Hematopoietic multipotent progenitor cell treated with erythropoietin and hydrocortisone succinate and interleukin-3 and kit ligand, for 4 days (in vitro differentiated cells): ENCODE measurements around the gene TMEM52B.
A peak's percentile ranks its signal among the peaks of the same experiment; 100 is the strongest.
"Not testable (repeated sequence)": the region's sequence is repeated elsewhere in the genome, so short reads cannot be mapped to it uniquely, and the experiment has no call there.

Source experiments
- DNase-seq: peaks from one replicate; pipeline ENCODE4 v3.0.0-alpha.2; 2015

The TMEM52B gene

DNA sequence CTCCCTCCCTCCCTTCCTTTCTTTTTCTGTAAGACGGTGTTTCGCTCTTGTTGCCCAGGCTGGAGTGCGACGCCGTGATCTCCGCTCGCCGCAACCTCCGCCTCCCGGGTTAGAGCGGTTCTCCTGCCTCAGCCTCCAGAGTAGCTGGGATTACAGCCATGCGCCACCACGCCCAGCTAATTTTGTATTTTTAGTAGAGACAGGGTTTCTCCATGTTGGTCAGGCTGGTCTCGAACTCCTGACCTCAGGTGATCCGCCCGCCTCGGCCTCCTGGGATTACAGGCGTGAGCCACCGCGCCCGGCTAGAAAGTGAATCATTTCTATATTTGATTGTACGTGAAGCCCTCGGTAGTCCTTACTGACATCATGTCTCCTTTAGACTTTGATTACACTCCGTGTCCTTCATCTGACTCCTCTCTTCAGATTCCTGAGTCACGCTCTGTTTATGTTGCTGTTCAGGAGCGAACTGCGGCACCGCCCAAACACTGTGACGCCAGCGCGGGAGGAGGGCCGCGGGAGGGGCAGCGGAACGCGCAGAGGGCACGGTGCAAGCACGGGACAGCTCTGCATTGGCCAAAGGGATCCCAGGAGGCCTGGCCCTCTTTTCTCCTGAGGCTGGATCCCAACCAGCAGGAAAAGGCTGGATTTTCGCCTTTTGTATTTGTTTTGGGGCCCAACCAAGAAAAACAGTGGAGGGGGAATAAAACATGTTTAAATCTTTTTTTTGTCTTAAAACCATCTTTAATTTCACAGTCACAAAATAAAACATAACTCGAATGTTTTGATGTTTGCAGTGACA, 33.3 kb downstream of the TMEM52B start:
- DNase-seq: peak; percentile 94

DNA sequence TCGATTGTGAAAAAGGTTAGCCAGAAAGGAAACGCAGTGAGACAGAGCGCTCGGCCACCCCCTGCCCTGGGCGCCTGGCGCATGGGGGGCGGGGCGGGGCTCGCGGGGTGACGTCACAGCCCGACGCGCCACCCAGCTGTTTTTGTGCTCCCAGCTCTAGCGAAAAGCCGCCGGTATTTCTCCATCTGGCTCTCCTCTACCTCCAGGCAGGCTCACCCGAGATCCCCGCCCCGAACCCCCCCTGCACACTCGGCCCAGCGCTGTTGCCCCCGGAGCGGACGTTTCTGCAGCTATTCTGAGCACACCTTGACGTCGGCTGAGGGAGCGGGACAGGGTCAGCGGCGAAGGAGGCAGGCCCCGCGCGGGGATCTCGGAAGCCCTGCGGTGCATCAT, 33.9 kb downstream of the TMEM52B start, which contains the start of gene GABARAPL1:
TSS of gene GABARAPL1 (plus strand) at position 139 of the 393 bp plus-strand sequence. CDS start at position 392, 253 bp downstream.
- DNase-seq: peak; percentile 82

DNA sequence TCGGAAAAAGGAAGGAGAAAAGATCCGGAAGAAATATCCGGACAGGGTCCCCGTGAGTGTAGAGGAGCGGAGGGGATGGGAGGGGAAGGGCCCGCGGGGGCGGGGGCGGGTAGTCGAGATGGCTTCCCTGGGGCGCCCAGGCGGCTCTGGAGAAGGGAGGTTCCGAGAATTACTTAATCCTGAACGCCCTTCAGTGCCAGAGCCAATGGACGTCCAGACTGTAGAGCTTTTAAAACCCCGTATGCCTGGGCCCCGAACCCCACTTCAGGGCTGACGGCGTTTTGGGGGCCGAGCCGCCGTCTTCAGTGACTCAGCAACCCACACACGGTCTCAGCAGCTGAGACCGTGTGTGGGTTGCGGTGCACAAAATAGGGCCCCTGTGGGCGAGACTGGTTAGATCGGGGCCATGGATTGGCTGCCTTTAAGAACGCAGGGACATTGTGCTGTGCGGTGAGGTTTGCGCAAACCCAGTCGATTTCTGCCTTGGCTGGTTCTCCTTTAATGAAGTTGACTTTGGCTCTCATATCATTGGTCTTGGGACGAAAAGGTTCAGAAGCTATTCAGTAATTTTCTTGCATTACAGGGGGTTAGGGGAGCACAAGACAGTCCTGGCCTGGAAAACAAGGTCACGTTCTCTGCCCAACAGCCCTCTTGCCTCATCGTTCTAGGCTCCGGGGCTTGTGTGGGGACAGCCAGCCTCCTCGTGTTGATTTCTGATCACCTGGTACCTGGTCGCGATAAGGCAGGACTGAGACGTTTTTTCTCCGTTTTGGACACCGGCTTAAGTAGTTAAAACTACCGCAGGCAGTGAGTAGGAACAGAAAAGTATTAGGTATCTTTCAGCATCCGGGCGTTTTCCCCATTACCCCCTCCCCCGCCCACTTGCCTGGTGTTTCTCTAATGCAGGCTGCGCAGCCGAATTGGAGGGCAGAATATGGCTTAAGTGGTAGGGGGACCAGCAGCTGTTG, 34.6 kb downstream of the TMEM52B start:
- peak; percentile 92 for DNase-seq

DNA sequence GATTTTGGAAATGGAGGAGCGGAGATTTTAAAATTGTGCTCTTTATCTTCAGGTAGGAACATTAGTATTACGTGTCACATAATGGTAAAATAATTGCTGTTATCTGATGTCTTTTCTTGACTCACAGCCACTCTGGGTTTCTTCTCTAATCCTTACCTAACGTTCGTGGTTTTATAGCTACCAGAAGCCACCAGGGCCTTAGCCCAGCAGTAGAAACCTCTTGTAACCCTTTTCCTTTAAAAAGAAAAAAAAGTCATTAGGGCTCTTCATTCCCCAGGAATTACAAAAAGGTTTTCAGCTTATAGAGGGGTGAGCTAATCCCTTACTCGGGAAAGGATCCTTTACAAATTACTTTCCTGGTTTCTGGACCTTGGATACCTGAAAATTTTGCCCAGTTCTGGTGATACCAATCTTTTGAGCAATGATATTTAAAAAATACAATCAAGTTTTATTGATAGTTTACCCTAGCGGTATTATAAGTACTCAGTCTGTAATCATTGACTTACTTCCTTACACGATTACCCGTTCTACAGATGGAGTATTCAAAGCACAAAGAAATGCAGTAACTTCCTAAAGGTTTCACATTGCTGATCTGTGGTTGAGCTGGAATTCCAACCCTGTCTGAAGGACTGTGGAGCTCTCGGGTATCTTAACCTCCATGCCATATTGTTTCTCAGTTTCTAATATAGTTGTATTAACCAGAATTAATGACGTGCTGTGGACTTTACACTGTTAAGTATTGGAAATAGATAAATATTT, 35.5 kb downstream of the TMEM52B start:
- DNase-seq: peak; percentile 67

DNA sequence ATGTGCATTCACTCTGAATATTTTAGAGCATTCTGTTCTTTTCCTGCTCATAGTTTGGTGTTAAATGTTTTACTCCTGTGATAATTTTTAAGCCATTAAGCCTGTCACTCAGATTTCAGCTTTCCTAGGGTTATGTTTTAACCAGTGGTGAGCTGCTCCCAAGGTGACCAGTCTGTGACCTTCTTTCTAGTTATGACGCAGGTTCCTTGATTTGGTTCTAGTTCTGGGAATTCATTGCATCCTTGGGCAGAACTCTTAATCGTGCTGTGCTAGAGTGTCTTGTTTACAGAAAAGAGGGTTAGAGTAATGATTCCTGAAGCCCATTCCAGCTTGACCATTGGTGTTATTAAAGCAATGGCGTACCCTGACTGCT, 36.0 kb downstream of the TMEM52B start:
- no peak for DNase-seq

DNA sequence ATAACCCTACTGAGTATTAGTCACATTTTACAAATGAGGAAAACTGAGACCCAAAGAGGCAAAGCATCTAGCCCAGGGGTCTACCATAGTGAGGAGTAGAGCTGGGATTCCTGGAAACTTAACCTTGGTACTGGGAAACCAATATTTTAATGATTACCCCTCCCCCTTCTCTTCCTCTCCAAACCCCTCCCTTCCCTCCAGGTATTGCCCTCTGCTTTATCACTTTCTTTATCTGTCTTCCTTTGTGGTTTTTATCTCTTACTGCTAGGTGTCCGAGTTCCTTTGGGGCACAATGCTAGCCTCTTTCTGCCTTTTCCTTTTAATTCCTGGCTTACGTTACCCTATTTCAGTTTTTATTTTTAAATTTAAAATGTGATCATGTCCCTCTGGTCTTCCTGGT, 36.6 kb downstream of the TMEM52B start:
- DNase-seq: no peak

DNA sequence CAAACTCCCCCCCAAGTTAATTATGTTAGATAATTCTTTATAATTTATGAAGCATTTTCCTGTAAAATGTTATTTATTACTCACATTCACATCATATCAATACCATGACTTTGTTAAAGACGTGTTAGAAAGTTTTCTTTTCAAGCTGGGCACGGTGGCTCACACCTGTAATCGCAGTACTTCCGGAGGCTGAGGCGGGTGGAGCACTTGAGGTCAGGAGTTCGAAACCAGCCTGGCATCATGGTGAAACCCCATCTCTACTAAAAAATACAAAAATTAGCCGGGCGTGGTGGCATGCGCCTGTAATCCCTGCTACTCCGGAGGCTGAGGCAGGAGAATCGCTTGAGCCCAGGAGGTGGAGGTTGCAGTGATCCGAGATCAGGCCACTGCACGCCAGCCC, 37.1 kb downstream of the TMEM52B start:
- DNase-seq: not testable (repeated sequence)

DNA sequence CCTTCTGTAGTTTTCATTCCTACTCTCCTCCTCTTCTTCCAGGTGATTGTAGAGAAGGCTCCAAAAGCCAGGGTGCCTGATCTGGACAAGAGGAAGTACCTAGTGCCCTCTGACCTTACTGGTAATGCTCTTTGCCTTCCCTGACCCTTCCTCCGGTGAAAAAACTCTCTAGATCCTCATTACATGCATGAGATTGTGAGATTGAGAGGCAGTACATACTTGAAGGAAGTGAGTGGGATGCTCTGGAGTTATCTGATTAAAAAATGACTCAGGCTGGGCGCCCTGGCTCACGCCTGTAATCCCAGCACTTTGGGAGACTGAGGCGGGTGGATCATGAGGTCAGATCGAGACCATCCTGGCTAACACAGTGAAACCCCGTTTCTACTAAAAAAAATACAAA, 39.2 kb downstream of the TMEM52B start:
- no peak for DNase-seq

DNA sequence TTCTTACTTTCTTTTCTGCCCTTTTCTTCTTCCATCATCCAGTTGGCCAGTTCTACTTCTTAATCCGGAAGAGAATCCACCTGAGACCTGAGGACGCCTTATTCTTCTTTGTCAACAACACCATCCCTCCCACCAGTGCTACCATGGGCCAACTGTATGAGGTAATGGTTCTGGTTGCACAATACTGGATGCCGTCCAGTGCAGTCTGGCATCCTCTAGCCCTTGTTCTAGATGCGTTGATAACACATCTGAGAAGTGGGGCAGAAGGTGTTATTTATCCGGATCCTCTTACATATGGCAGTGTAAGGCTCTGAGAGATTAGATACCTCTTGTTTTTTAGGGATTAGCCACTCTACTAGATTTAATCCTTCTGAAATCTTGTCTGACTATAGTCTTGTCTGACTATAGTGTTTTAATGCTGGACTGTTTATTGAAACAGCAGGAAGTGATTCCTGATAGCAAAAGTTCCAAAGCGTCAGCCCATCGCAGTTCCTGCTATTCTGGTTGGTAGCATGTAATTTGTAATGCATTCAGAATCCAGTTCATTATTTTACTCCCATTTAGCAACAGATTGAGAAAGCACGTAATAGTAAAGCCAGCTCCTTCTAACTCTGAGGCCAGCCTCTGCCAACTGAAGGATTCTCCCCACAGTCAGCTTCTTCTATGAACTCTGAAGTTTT, 41.7 kb downstream of the TMEM52B start:
- no peak for DNase-seq

DNA sequence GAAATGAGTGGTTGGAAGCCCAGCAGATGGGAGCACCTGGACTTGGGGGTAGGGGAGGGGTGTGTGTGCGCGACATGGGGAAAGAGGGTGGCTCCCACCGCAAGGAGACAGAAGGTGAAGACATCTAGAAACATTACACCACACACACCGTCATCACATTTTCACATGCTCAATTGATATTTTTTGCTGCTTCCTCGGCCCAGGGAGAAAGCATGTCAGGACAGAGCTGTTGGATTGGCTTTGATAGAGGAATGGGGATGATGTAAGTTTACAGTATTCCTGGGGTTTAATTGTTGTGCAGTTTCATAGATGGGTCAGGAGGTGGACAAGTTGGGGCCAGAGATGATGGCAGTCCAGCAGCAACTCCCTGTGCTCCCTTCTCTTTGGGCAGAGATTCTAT, 43.0 kb downstream of the TMEM52B start:
- DNase-seq: no peak

DNA sequence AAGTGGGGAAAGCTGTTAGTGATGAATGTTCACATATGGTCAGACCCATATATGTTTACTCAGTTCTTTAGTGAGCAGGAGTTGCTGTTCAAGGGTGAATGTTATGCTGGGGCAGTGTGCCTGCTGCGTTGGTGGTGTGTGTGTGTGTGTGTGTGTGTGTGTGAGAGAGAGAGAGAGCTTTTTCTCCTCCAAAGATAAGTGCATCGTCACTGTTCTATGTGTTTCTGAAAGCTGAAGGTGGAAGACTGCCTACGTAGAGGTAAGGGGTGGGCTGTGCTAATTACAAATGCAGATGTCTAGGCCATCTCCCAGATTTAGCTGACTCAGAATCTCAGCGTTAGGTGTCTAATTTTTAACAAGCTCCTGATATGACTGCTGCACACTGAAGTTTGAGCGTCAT, 44.4 kb downstream of the TMEM52B start:
- no peak for DNase-seq

DNA sequence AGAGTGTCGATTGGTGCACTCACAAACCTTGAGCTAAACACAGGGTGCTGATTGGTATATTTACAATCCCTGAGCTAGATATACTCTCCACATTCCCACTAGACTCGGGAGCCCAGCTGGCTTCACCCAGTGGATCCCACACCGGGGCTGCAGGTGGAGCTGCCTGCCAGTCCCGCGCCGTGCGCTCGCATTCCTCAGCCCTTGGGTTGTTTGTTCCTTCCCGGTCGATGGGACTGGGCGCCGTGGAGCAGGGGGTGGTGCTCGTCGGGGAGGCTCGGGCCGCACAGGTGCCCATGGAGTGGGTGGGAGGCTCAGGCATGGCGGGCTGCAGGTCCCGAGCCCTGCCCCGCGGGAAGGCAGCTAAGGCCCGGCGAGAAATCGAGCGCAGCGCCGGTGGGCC, 46.6 kb downstream of the TMEM52B start:
- not testable (repeated sequence) for DNase-seq

DNA sequence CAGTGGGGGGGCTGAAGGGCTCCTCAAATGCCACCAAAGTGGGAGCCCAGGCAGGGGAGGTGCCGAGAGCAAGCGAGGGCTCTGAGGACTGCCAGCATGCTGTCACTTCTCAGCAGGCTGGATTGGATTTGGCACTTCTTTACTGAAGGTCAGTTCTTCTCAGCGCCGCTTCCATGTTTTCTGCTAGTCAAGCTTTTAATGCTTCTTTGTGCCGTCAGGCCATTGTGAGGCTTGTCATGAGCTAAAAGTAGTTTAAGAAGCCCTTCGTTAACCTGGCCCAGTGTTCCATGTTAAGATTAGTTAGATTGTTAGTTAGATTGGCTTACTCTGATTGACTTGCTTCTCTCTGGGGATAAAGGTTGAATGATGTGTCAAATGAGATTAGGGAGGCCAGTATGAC, 47.3 kb downstream of the TMEM52B start:
- DNase-seq: no peak

DNA sequence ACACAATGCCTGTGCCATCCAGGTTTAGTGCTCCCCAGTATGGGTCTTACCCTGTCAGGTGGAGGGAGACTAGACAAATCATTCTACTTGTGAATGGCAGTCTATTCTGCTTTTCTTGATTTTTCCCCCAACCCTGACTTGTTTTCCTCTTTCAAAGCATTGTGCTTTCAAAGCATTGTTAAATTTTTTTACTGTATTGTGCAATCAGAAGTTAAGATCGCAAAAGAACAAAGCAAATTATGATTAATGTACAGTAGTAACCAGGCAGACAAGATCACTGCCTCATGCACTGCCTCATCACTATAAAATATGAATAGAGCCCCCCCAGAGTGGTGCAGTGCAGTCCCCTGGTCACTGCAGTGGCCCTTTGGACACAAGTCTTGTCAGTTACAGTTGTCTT, 47.9 kb downstream of the TMEM52B start:
- DNase-seq: no peak

DNA sequence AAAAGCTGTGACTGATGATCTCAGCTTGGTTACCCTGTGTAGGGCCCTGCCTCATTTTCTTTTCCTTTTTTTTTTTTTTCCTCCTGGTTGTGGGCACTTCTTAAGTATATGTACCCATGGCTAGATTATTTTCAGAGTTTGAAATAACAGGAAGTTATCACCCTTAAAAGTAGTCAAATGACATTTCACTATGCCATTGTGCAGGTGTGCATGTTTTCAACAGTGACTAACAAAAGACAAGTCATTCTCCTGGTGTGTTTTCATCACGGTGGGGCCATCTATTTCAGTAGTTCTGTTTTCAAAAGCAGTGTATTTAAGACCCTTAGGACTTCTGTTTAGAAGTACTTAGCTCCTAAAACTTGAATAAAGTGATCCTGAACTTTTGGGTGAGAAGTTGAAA, 48.8 kb downstream of the TMEM52B start:
- no peak for DNase-seq

DNA sequence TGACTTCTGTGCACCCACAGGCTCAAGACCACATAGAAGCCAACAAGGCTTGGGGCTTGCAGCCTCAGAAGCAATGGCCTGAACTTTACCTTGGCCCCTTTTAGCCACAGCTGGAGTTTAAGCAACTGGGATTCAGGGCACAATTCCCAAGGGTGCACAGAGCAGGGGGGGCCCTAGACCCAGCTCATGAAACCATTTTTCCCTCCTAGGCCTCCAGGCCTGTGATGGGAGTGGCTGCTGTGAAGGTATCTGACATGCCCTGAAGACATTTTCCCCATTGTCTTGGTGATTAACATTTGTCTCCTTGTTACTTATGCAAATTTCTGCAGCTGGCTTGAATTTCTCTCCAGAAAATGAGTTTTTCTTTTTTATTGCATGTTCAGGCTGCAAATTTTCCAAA, 55.7 kb downstream of the TMEM52B start:
- DNase-seq: no peak

DNA sequence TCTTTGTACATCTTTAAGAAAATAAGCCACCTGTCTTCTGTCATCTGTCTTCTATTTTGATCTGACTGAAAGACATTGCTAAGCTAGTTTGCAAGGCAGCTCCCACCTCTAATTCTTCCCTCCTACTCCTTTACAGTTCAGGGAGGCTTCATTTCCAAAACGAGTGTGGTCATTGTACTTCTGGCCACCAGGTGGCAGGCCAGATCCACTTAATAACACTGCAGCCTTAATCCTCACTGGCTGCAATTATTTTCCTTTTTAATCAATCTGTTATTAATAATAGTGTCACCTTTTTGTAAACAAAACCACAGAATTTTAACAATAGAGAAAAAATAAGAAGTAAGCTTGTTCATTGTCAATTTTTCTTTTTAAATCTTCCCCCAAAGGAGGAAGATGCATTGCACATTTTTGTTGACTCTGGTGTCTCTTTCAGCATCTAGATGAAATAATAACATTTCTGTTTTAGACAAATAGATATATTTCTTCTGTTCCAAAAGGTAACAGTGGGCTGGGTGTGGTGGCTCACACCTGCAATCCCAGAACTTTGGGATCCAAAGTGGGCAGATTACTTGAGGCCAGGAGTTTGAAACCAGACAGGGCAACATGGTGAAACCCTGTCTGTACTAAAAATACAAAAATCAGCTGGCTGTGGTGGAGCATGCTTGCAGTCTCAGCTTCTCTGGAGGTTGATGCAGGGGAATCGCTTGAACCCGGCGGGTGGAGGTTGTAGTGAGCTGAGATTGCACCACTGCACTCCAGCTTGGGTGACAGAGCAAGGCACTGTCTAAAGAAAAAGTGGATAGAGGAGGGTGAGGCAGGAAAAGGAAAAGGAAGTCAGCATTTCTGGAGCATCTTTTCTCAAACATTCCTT, 57.2 kb downstream of the TMEM52B start:
- peak; percentile 76 for DNase-seq

DNA sequence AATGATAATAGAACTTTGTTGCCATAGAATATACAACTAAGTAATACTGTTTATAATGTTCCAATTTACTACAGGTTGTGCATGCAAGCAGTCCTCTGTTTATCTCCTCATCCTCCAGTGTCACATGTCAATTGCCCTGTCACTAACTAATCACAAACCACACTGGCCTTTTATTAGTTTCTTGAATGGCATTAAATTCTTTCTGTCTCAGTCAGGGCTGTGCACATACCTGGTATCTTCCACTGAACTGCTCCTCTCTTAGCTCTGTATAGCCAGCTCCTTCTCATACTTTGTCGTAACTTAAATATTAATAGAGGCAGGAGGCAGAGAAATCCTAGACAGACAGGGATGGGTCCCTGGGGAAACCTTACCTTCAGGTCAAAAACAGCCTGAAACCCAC, 57.9 kb downstream of the TMEM52B start:
- DNase-seq: no peak

DNA sequence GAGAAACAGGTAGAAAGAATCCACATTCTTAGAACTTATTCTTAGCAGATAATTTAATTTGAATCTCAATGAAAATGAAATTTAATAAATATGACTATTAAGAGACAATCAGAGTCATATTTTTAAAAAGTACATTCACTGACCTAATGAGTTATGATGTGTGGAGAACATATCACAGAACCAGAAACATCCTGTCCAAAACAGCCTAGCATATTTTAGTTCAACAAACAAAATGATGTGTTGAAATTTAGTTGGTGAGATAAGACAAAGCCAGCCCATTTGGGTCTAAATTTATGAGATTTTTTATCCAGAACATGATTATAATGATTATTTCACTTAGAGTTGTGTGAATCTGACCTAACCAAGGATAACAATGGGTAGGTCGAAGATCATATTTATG, 59.7 kb downstream of the TMEM52B start:
- no peak for DNase-seq

DNA sequence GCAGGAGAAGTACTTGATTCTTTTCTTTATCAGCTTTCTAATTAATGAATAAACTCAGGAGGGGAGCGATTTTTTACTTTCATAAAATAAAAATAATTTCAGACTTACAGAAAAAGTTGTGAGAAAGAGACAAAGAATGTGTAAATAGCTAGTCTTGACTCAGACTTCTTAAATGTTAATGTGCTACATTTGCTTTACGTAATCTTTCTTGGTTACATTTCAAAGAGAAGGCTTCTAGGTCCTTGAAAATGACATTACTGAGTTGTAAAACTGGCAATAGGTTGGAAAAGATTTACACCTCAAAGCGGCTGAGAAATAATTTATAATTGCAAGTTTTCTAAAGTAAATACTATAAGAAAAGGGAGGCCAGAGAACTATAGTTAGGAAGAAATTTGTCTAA, 62.5 kb downstream of the TMEM52B start:
- DNase-seq: no peak
